ENCODE measurements around the gene LRMDA.

LRMDA gene

GRCh38 chr10:75864717-75865116 is 433.3 kb downstream of the LRMDA start:
- Mint-ChIP-seq H3K27me3 (ENCODE audit: low read depth) (peaks cover 29% of the 10 kb centered on the region), H3K4me3 (no peak overlapping the region), H3K27ac (no peak overlapping the region), H3K9me3 (no peaks in the 10 kb centered on the region), H3K4me1 (peaks cover 11% of the 10 kb centered on the region), H3K36me3 (ENCODE audit: low read depth) (no peaks in the 10 kb centered on the region)
- TF ChIP-seq CTCF (IDR thresholded peaks at IDR 0.05; ENCODE audit: unreplicated experiment in 3 of 3) = no peak

- peaks cover 34% of the 10 kb centered on the region for H3K27me3 Mint-ChIP-seq (ENCODE audit: low read depth)
- H3K36me3 Mint-ChIP-seq (ENCODE audit: low read depth) = no peaks in the 10 kb centered on the region
- H3K4me3 Mint-ChIP-seq = no peak overlapping the region
- peaks cover 3% of the 10 kb centered on the region for H3K9me3 Mint-ChIP-seq
- no peak overlapping the region for H3K27ac Mint-ChIP-seq
- TF ChIP-seq CTCF (IDR thresholded peaks at IDR 0.05; ENCODE audit: unreplicated experiment in 3 of 3) = no peak
- H3K4me1 Mint-ChIP-seq = peaks cover 11% of the 10 kb centered on the region
These were observed 434.2 kb downstream of the LRMDA start for GRCh38 chr10:75865413-75866299.

- no peak overlapping the region for H3K4me3 Mint-ChIP-seq
- H3K9me3 Mint-ChIP-seq = peaks cover 4% of the 10 kb centered on the region
- peaks cover 11% of the 10 kb centered on the region for H3K4me1 Mint-ChIP-seq
- no peak overlapping the region for H3K27ac Mint-ChIP-seq
- H3K27me3 Mint-ChIP-seq (ENCODE audit: low read depth) = peaks cover 35% of the 10 kb centered on the region
- TF ChIP-seq CTCF (IDR thresholded peaks at IDR 0.05; ENCODE audit: unreplicated experiment in 3 of 3) = no peak
- no peaks in the 10 kb centered on the region for H3K36me3 Mint-ChIP-seq (ENCODE audit: low read depth)
These were observed 434.8 kb downstream of the LRMDA start for GRCh38 chr10:75866300-75866625.

- Mint-ChIP-seq H3K9me3 (peaks cover 4% of the 10 kb centered on the region), H3K4me3 (no peak overlapping the region), H3K27me3 (ENCODE audit: low read depth) (peaks cover 35% of the 10 kb centered on the region), H3K36me3 (ENCODE audit: low read depth) (no peaks in the 10 kb centered on the region), H3K27ac (no peak overlapping the region), H3K4me1 (peaks cover 11% of the 10 kb centered on the region)
- no peak for TF ChIP-seq CTCF (IDR thresholded peaks at IDR 0.05; ENCODE audit: unreplicated experiment in 3 of 3)
These were observed 435.3 kb downstream of the LRMDA start for GRCh38 chr10:75866731-75867130.

GRCh38 chr10:75868574-75868973 is 437.1 kb downstream of the LRMDA start:
- TF ChIP-seq CTCF (IDR thresholded peaks at IDR 0.05; ENCODE audit: unreplicated experiment in 3 of 3) = no peak
- no peaks in the 10 kb centered on the region for H3K36me3 Mint-ChIP-seq (ENCODE audit: low read depth)
- H3K27ac Mint-ChIP-seq = no peak overlapping the region
- H3K4me3 Mint-ChIP-seq = no peak overlapping the region
- peaks cover 11% of the 10 kb centered on the region for H3K4me1 Mint-ChIP-seq
- peaks cover 35% of the 10 kb centered on the region for H3K27me3 Mint-ChIP-seq (ENCODE audit: low read depth)
- H3K9me3 Mint-ChIP-seq = peaks cover 4% of the 10 kb centered on the region
